ENCODE measurements around the gene RBM15B. TPM values are rescaled to one million over a fixed set of nuclear protein-coding genes. Genes with fewer than 3 reads are reported as not detected.

The RBM15B gene
- total and polyA plus RNA-seq, 2 experiments from 2014 or later = 16.3 to 57.9 TPM

DNA sequence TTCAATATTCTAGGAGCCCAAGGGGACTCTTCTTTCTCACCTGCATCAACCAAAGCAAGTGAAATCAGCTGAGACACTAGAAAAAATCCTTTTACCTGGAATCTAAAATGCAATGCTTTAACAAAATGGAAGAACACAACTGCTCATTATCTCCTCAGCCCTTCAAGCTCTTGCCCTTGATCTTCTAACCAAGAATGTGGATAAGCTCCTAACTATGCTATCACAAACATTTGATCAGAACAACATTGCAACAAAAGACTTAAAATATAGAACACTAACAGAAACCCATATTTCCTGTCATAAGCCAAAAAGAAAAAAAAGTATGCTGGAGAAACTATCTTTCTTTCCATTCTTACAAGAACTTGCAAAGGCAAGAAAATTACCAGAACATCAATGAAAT lies 12.6 kb downstream of the RBM15B start:
- no peak overlapping the region for H3K4me3 ChIP-seq
- no peaks in the 10 kb centered on the region for H3F3A ChIP-seq (replicated peaks; ENCODE audit: low read depth)
- H3K27me3 Mint-ChIP-seq (ENCODE audit: insufficient read depth, low read depth, poor library complexity) = peaks cover 3% of the 10 kb centered on the region
- H3K36me3 Mint-ChIP-seq (ENCODE audit: low read depth) = peaks cover 25% of the 10 kb centered on the region
- H3K4me2 ChIP-seq = no peak overlapping the region
- peaks cover 6% of the 10 kb centered on the region; the same call in 1 of the 2 replicates for H4K20me1 ChIP-seq (replicated peaks; ENCODE audit: insufficient read depth)
- no peak overlapping the region for H3K4me3 Mint-ChIP-seq
- no peak overlapping the region for H3K27ac ChIP-seq (ENCODE audit: low read depth)
- no peaks in the 10 kb centered on the region for H3K9me3 Mint-ChIP-seq
- DNase-seq (ENCODE audit: low spot score) = no peak
- H3K27me3 ChIP-seq (ENCODE audit: insufficient read depth) = no peaks in the 10 kb centered on the region
- no peaks in the 10 kb centered on the region for H3K9me2 ChIP-seq (ENCODE audit: insufficient read depth)
- TF ChIP-seq, protein P1, sequence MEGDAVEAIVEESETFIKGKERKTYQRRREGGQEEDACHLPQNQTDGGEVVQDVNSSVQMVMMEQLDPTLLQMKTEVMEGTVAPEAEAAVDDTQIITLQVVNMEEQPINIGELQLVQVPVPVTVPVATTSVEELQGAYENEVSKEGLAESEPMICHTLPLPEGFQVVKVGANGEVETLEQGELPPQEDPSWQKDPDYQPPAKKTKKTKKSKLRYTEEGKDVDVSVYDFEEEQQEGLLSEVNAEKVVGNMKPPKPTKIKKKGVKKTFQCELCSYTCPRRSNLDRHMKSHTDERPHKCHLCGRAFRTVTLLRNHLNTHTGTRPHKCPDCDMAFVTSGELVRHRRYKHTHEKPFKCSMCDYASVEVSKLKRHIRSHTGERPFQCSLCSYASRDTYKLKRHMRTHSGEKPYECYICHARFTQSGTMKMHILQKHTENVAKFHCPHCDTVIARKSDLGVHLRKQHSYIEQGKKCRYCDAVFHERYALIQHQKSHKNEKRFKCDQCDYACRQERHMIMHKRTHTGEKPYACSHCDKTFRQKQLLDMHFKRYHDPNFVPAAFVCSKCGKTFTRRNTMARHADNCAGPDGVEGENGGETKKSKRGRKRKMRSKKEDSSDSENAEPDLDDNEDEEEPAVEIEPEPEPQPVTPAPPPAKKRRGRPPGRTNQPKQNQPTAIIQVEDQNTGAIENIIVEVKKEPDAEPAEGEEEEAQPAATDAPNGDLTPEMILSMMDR (conservative IDR thresholded peaks at IDR 0.05; ENCODE audit: low read depth in 2 of 2) = no peak
- TF ChIP-seq NANOG (IDR thresholded peaks at IDR 0.05; ENCODE audit: borderline replicate concordance) (no peak), ZNF331 (CRISPR knock-in tag; IDR thresholded peaks at IDR 0.05; ENCODE audit: low read depth) (no peak), ZNF114 (CRISPR knock-in tag; IDR thresholded peaks at IDR 0.05) (no peak), STAT1 (IDR thresholded peaks at IDR 0.05; ENCODE audit: unreplicated experiment) (no peak), JUNB (IDR thresholded peaks at IDR 0.05; ENCODE audit: unreplicated experiment) (no peak), EZH2phosphoT487 (IDR thresholded peaks at IDR 0.05; ENCODE audit: unreplicated experiment) (no peak), POLR2AphosphoS5 (IDR thresholded peaks at IDR 0.05; ENCODE audit: low read depth) (no peak)
- TF ChIP-seq, protein P2, sequence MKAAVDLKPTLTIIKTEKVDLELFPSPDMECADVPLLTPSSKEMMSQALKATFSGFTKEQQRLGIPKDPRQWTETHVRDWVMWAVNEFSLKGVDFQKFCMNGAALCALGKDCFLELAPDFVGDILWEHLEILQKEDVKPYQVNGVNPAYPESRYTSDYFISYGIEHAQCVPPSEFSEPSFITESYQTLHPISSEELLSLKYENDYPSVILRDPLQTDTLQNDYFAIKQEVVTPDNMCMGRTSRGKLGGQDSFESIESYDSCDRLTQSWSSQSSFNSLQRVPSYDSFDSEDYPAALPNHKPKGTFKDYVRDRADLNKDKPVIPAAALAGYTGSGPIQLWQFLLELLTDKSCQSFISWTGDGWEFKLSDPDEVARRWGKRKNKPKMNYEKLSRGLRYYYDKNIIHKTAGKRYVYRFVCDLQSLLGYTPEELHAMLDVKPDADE (IDR thresholded peaks at IDR 0.05) = no peak
- ATAC-seq = no peak
- H3K27ac Mint-ChIP-seq = no peak overlapping the region
- H3K79me2 ChIP-seq (replicated peaks; ENCODE audit: insufficient read depth) = no peaks in the 10 kb centered on the region
- H3K36me3 ChIP-seq (ENCODE audit: insufficient read depth) = no peaks in the 10 kb centered on the region
- H2AFZ ChIP-seq = no peak overlapping the region
- no peaks in the 10 kb centered on the region for H3K4me1 Mint-ChIP-seq
- H3K4me1 ChIP-seq (ENCODE audit: insufficient read depth) = no peaks in the 10 kb centered on the region

DNA sequence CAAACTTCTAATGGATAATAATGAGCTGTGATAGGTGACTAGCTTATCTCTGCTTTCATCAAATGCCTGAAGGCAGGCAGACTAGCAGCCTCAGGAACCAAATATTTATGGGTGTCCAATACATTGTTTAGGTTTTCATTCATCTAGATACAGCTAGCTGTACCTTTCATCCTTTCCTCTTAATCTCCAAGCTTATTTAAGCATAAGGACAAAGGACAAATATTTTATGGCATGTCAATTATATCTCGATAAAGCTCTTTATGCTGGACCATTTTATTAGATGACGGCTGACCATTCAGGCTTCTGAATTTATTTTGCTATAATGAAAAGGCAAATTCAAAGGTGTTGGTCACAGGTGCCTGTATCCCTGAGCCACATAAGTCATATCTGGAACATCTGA lies 16.9 kb downstream of the RBM15B start:
- Histone ChIP-seq H3K36me3 (ENCODE audit: insufficient read depth) (peaks cover 16% of the 10 kb centered on the region), H3K79me2 (replicated peaks; ENCODE audit: insufficient read depth) (no peaks in the 10 kb centered on the region), H2AFZ (no peak overlapping the region), H3K27me3 (ENCODE audit: insufficient read depth) (no peaks in the 10 kb centered on the region), H3F3A (replicated peaks; ENCODE audit: low read depth) (no peaks in the 10 kb centered on the region), H3K9me2 (ENCODE audit: insufficient read depth) (no peaks in the 10 kb centered on the region), H3K4me2 (no peak overlapping the region), H3K4me1 (ENCODE audit: insufficient read depth) (no peaks in the 10 kb centered on the region), H3K4me3 (no peak overlapping the region), H4K20me1 (replicated peaks; ENCODE audit: insufficient read depth) (peaks cover 6% of the 10 kb centered on the region), H3K27ac (ENCODE audit: low read depth) (no peak overlapping the region)
- TF ChIP-seq CREB1 (CRISPR knock-in tag; IDR thresholded peaks at IDR 0.05; ENCODE audit: low read depth) (no peak), ZNF114 (CRISPR knock-in tag; IDR thresholded peaks at IDR 0.05) (no peak), EZH2 (IDR thresholded peaks at IDR 0.05; ENCODE audit: low read depth, unreplicated experiment) (no peak), EZH2phosphoT487 (IDR thresholded peaks at IDR 0.05; ENCODE audit: unreplicated experiment) (no peak), ZNF331 (CRISPR knock-in tag; IDR thresholded peaks at IDR 0.05; ENCODE audit: low read depth) (no peak)
- TF ChIP-seq, protein P2 (IDR thresholded peaks at IDR 0.05) = no peak
- TF ChIP-seq, protein P3, sequence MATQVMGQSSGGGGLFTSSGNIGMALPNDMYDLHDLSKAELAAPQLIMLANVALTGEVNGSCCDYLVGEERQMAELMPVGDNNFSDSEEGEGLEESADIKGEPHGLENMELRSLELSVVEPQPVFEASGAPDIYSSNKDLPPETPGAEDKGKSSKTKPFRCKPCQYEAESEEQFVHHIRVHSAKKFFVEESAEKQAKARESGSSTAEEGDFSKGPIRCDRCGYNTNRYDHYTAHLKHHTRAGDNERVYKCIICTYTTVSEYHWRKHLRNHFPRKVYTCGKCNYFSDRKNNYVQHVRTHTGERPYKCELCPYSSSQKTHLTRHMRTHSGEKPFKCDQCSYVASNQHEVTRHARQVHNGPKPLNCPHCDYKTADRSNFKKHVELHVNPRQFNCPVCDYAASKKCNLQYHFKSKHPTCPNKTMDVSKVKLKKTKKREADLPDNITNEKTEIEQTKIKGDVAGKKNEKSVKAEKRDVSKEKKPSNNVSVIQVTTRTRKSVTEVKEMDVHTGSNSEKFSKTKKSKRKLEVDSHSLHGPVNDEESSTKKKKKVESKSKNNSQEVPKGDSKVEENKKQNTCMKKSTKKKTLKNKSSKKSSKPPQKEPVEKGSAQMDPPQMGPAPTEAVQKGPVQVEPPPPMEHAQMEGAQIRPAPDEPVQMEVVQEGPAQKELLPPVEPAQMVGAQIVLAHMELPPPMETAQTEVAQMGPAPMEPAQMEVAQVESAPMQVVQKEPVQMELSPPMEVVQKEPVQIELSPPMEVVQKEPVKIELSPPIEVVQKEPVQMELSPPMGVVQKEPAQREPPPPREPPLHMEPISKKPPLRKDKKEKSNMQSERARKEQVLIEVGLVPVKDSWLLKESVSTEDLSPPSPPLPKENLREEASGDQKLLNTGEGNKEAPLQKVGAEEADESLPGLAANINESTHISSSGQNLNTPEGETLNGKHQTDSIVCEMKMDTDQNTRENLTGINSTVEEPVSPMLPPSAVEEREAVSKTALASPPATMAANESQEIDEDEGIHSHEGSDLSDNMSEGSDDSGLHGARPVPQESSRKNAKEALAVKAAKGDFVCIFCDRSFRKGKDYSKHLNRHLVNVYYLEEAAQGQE (IDR thresholded peaks at IDR 0.05; ENCODE audit: unreplicated experiment) = no peak
- H3K4me1 Mint-ChIP-seq = no peaks in the 10 kb centered on the region
- DNase-seq (ENCODE audit: low spot score) = no peak
- peaks cover 32% of the 10 kb centered on the region for H3K36me3 Mint-ChIP-seq (ENCODE audit: low read depth)
- no peaks in the 10 kb centered on the region for H3K27me3 Mint-ChIP-seq (ENCODE audit: insufficient read depth, low read depth, poor library complexity)
- H3K4me3 Mint-ChIP-seq = no peak overlapping the region
- no peak overlapping the region for H3K27ac Mint-ChIP-seq
- H3K9me3 Mint-ChIP-seq = no peaks in the 10 kb centered on the region
- ATAC-seq = no peak
